CD8-positive, alpha-beta memory T cell (primary cell): ENCODE measurements around the gene PYURF. TPM values are rescaled to one million over a fixed set of nuclear protein-coding genes. Genes with fewer than 3 reads are reported as not detected.

Experiments
- CTCF ChIA-PET: fragments of 350-600 bp; sonication (Branson Sonifier 250); formaldehyde crosslinking; loops from one replicate; lab custom pipeline; 2021; ENCODE audit warnings: antibody characterized with exemption; lab: Charles Lee
- POLR2A ChIA-PET: fragments of 350-600 bp; sonication (Branson Sonifier 250); formaldehyde crosslinking; loops from one replicate; lab custom pipeline; 2021; ENCODE audit warnings: antibody characterized with exemption; lab: Charles Lee
- DNase-seq, 5 donors: peaks; one replicate each; pipeline versions ENCODE4 v3.0.0 to v3.0.0-alpha.2; 2020 to 2022; ENCODE audit warnings: mixed read lengths in 1 of 5
- H3K27ac ChIP-seq: one replicate; pipeline ENCODE4 v1.7.0; 2013; ENCODE audit warnings: low read depth, mild to moderate bottlenecking, low read length, moderate library complexity
- H3K27me3 ChIP-seq: 2 replicates; pipeline ENCODE4 v1.7.0; 2013; ENCODE audit warnings: low read length, mild to moderate bottlenecking; ENCODE audit not compliant: insufficient read depth, poor library complexity, severe bottlenecking
- H3K36me3 ChIP-seq: 2 replicates; pipeline ENCODE4 v1.7.0; 2013; ENCODE audit warnings: mild to moderate bottlenecking, low read length, moderate library complexity; ENCODE audit not compliant: insufficient read depth
- H3K4me1 ChIP-seq: 2 replicates; pipeline ENCODE4 v1.7.0; 2013; ENCODE audit warnings: mild to moderate bottlenecking, low read length, moderate library complexity; ENCODE audit not compliant: insufficient read depth
- H3K4me3 ChIP-seq: 2 replicates; pipeline ENCODE4 v1.7.0; 2013; ENCODE audit warnings: mild to moderate bottlenecking, low read length
- H3K9me3 ChIP-seq: 2 replicates; pipeline ENCODE4 v1.7.0; 2013; ENCODE audit warnings: mild to moderate bottlenecking, low read length
- H3K27ac Mint-ChIP-seq, 8 donors: one replicate each; pipeline ENCODE4 v1.8.0; 2020 to 2021; ENCODE audit warnings: mixed read lengths in 8 of 8, mild to moderate bottlenecking in 6 of 8, inconsistent platforms in 3 of 8, moderate library complexity in 3 of 8
- H3K27me3 Mint-ChIP-seq, 2 donors: one replicate each; pipeline ENCODE4 v1.8.0; 2020 to 2021; ENCODE audit warnings: mixed read lengths in 2 of 2, mild to moderate bottlenecking in 1 of 2, moderate library complexity in 1 of 2
- H3K36me3 Mint-ChIP-seq, 3 donors: one replicate each; pipeline ENCODE4 v1.8.0; 2020 to 2021; ENCODE audit warnings: mixed read lengths in 3 of 3, inconsistent platforms in 1 of 3, mild to moderate bottlenecking in 1 of 3
- H3K4me1 Mint-ChIP-seq, 3 donors: one replicate each; pipeline ENCODE4 v1.8.0; 2020 to 2021; ENCODE audit warnings: mixed read lengths in 3 of 3, inconsistent platforms in 1 of 3, mild to moderate bottlenecking in 1 of 3
- H3K4me3 Mint-ChIP-seq, 7 donors: one replicate each; pipeline ENCODE4 v1.8.0; 2020 to 2021; ENCODE audit warnings: mixed read lengths in 7 of 7, mild to moderate bottlenecking in 6 of 7, moderate library complexity in 4 of 7, inconsistent platforms in 2 of 7
- H3K9me3 Mint-ChIP-seq, 5 donors: one replicate each; pipeline ENCODE4 v1.8.0; 2020 to 2022; ENCODE audit warnings: mixed read lengths in 5 of 5, mild to moderate bottlenecking in 3 of 5, moderate library complexity in 2 of 5, inconsistent platforms in 1 of 5
- polyA plus RNA-seq: library from polyadenylated mRNA; unstranded; fragments of 300-500 nt; fragmentation: Illumina TruSeq; gene quantifications from one replicate; pipeline ENCODE4 v1.2.3, GENCODE V29; 2021
- total RNA-seq, 2 experiments: library from RNA; stranded (reverse); gene quantifications; one replicate each; pipeline ENCODE4 v1.2.3, GENCODE V29; 2021

The PYURF gene
- total and polyA plus RNA-seq, 3 experiments from 2014 or later, result 68.4 to 306 (median 70.0) TPM

DNA sequence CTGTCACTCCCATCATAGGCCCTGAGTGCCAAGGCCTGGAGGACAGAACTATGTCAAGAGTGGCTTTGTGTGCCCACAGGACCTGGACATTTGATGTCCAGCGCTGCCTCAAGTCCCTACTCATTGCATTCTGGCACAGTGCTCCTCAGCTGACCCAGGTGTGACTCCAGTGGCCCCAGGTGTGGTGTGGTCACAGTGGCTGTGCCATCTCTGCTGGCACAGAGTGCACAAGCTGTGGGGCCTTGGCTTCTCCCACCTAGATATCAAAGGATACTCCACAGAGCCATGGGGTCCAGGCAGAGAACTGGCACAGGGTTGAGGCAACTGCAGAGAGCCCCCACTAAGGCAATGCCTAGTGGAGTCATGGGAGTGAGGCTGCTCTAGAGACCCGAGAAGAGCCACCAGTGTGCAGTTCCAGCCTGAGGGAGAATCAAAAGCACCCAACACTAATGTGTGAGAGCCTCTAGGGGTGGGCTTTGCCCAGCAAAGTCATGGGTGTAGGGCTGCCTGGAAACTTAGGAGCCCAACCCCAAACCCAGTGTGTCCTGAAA, 25.6 kb downstream of the PYURF start:
- H3K4me1 ChIP-seq, result no peaks in the 10 kb centered on the region
- DNase-seq, result no peak
- Mint-ChIP-seq H3K4me3 (no peak overlapping the region), H3K36me3 (peaks cover 6 to 68% (median 22%) of the 10 kb centered on the region in 3 donors), H3K27ac (no peak overlapping the region), H3K27me3 (no peaks in the 10 kb centered on the region), H3K9me3 (no peaks in the 10 kb centered on the region), H3K4me1 (no peaks in the 10 kb centered on the region)
- CTCF ChIA-PET, result no interaction called here
- no peak overlapping the region for H3K27ac ChIP-seq
- POLR2A ChIA-PET, result no interaction called here
- no peaks in the 10 kb centered on the region for H3K9me3 ChIP-seq
- peaks cover 5% of the 10 kb centered on the region for H3K36me3 ChIP-seq
- no peak overlapping the region for H3K4me3 ChIP-seq
- H3K27me3 ChIP-seq, result no peaks in the 10 kb centered on the region

DNA sequence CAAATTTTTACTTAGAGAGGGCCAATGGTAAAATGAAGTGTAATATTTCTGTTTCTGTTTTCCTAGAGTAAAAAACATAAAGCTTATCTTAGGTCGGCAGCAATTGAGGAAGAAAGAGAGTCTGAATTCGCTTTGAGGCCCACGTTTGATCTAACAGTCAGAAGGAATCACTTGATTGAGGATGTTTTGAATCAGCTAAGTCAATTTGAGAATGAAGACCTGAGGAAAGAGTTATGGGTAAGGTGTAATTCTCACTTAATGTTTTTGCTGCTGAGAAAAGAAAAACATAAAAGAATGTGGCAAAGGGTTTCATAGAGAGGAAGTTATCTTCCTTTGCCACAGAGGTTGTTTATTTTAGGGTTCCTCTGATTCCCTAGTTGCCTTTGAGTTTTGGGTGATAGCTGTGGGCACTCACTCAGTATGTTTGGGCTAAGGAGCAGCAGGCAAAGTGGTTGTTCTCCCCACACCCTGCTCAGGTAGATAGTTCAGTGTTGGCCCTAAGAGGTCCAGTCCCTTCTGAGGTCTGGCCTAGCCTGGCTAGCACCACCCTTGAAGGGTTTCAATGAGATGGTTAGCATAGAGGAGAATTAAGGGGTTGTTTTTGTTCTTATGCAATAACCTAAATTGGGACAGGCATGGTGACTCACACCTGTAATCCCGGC, 34.3 kb downstream of the PYURF start:
- Histone ChIP-seq H3K4me3 (no peak overlapping the region), H3K36me3 (peaks cover 4% of the 10 kb centered on the region), H3K4me1 (peaks cover 13% of the 10 kb centered on the region), H3K9me3 (no peaks in the 10 kb centered on the region), H3K27ac (no peak overlapping the region), H3K27me3 (no peaks in the 10 kb centered on the region)
- Mint-ChIP-seq H3K27me3 (no peaks in the 10 kb centered on the region), H3K36me3 (peaks cover 7 to 70% (median 22%) of the 10 kb centered on the region in 3 donors), H3K27ac (peak overlapping the region; percentile 2 to 80 (median 58)), H3K4me1 (peaks cover 12 to 19% (median 17%) of the 10 kb centered on the region in 3 donors), H3K4me3 (peak overlapping the region in 2 of 7 donors; percentile 2 to 8), H3K9me3 (no peaks in the 10 kb centered on the region)
- POLR2A ChIA-PET, result no interaction called here
- DNase-seq, result peak in 1 of 5 donors; percentile 1
- CTCF ChIA-PET, result no interaction called here

DNA sequence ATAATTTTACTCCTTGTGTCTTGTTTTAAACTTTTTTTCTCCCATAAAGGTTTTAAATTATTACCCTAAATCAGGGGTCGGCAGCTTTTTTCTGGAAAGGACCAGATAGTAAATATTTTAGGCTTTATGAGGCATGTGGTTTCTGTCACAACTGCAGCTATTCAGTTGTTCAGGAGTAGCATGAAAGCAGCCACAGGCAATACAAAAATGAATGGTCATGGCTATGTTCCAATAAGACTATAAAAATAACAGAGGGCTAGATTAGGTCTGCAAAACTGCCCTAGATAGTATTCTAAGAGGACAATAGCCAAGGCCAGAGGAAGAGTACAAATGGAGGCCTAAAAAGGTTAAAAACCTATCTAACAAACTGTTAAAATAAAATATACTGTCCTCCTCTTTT, 42.0 kb downstream of the PYURF start:
- Histone ChIP-seq H3K27ac (no peak overlapping the region), H3K4me1 (no peaks in the 10 kb centered on the region), H3K36me3 (peaks cover 4% of the 10 kb centered on the region), H3K4me3 (no peak overlapping the region), H3K9me3 (no peaks in the 10 kb centered on the region), H3K27me3 (no peaks in the 10 kb centered on the region)
- POLR2A ChIA-PET, result no interaction called here
- no peak overlapping the region for H3K4me3 Mint-ChIP-seq
- H3K27me3 Mint-ChIP-seq, result no peaks in the 10 kb centered on the region
- CTCF ChIA-PET, result no interaction called here
- H3K36me3 Mint-ChIP-seq, result peaks cover 10 to 50% (median 15%) of the 10 kb centered on the region in 3 donors
- DNase-seq, result no peak
- H3K9me3 Mint-ChIP-seq, result no peaks in the 10 kb centered on the region
- peak overlapping the region in 1 of 8 donors; percentile 24 for H3K27ac Mint-ChIP-seq
- H3K4me1 Mint-ChIP-seq, result no peaks in the 10 kb centered on the region

DNA sequence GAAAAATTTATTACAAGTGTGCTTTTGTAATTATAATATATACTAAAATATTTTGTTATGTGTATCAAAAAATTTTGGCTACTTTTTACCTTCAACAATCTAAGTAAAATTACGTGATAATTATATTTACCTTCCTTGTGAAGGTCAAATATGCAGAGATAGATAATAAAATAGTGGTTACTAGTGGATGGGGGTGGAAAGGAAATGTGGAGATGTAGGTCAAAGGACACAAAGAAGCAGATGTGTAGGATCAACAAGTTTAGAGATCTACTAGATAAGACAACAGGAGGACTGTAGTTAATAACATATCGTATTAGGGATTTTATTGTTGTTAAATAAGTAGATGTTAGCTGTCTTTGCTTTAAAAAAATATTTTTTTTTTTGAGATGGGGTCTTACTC, 45.3 kb downstream of the PYURF start:
- DNase-seq, result no peak
- Histone ChIP-seq H3K4me1 (no peaks in the 10 kb centered on the region), H3K4me3 (no peak overlapping the region), H3K36me3 (peaks cover 10% of the 10 kb centered on the region), H3K9me3 (no peaks in the 10 kb centered on the region), H3K27ac (no peak overlapping the region), H3K27me3 (no peaks in the 10 kb centered on the region)
- Mint-ChIP-seq H3K27me3 (no peaks in the 10 kb centered on the region), H3K27ac (no peak overlapping the region), H3K9me3 (no peaks in the 10 kb centered on the region), H3K36me3 (peaks cover 20 to 51% (median 29%) of the 10 kb centered on the region in 3 donors), H3K4me1 (no peaks in the 10 kb centered on the region), H3K4me3 (no peak overlapping the region)
- ChIA-PET CTCF (interaction anchor here (0.8 to 1.2 kb wide), 2 partner anchors 21 to 259 kb away, joined by 3 to 4 read pairs; partner anchors contain the start of gene HERC5), POLR2A (no interaction called here)

DNA sequence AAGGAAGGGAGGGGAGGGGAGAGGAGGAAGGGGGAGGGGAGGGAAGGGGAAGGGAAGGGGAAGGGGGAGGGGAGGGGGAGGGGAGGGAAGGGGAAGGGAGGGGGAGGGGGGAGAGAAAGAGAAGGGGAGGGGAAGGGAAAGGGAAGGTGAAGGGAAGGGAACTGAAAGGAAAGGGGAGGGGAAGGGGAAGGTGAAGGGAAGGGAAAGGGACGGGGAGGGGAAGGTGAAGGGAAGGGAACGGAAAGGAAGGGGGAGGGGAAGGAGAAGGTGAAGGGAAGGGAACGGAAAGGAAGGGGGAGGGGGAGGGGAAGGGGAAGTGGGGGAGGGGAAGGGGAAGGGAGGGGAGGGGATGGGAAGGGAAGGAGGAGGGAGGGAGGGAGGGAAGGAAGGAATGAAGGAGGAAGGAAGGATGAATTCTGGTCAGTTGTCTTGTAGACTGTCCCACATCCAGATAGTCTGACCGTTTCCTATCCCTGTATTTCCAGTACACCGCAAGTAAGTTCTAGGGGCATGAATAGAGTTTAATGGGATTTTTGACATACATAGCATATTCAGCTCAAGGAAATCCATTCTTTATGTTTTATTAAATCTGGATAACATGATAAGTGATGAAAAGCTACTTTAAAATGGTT, 46.2 kb downstream of the PYURF start:
- peaks cover 11% of the 10 kb centered on the region for H3K36me3 ChIP-seq
- ChIA-PET CTCF (no interaction called here), POLR2A (interaction anchor here (0.7 kb wide), 1 partner anchor 222 kb away, joined by 4 read pairs; no protein-coding TSS in a partner anchor)
- no peaks in the 10 kb centered on the region for H3K4me1 Mint-ChIP-seq
- no peak overlapping the region for H3K4me3 Mint-ChIP-seq
- no peaks in the 10 kb centered on the region for H3K27me3 Mint-ChIP-seq
- H3K27me3 ChIP-seq, result no peaks in the 10 kb centered on the region
- DNase-seq, result no peak
- H3K27ac ChIP-seq, result no peak overlapping the region
- peaks cover 24 to 53% (median 37%) of the 10 kb centered on the region in 3 donors for H3K36me3 Mint-ChIP-seq
- H3K4me1 ChIP-seq, result no peaks in the 10 kb centered on the region
- H3K27ac Mint-ChIP-seq, result no peak overlapping the region
- no peak overlapping the region for H3K4me3 ChIP-seq
- H3K9me3 Mint-ChIP-seq, result no peaks in the 10 kb centered on the region
- H3K9me3 ChIP-seq, result no peaks in the 10 kb centered on the region

Other genes starting within 250 kb of the PYURF start
- 10 to 100 TPM; 38.2 to 44.3 TPM for gene PPM1K, start 239.2 kb downstream of the PYURF start, total RNA-seq
- gene PPM1K, start 239.2 kb downstream of the PYURF start, polyA plus RNA-seq, result 81.9 TPM
- gene HERC6, start 144.9 kb downstream of the PYURF start, total RNA-seq, result 1 to 10 TPM; 3.7 to 5.4 TPM
- gene HERC6, start 144.9 kb downstream of the PYURF start, polyA plus RNA-seq, result 27.0 TPM
- 1 to 10 TPM; 7.0 to 8.3 TPM for gene HERC5, start 66.7 kb downstream of the PYURF start, total RNA-seq
- 14.3 TPM for gene HERC5, start 66.7 kb downstream of the PYURF start, polyA plus RNA-seq
- 10 to 100 TPM; 27.9 to 31.8 TPM for gene HERC3, start 68.7 kb upstream of the PYURF start, total RNA-seq
- 34.5 TPM for gene HERC3, start 68.7 kb upstream of the PYURF start, polyA plus RNA-seq
- gene NAP1L5, start 174.1 kb upstream of the PYURF start, total RNA-seq, result 1 to 10 TPM; 4.4 to 4.8 TPM
- 2.5 TPM for gene NAP1L5, start 174.1 kb upstream of the PYURF start, polyA plus RNA-seq